CD14-positive monocyte (primary cell): Measurements from ENCODE around the gene DHX40. TPM values are rescaled to one million over a fixed set of nuclear protein-coding genes. Genes with fewer than 3 reads are reported as not detected.

Source experiments
- DNase-seq, 3 donors: peaks; one replicate each; pipeline ENCODE4 v3.0.0-alpha.2; 2011 to 2022
- H2AFZ ChIP-seq: 2 replicates; pipeline ENCODE4 v1.6.0; 2012; ENCODE audit warnings: mild to moderate bottlenecking, low read depth, low read length, inconsistent platforms; ENCODE audit not compliant: insufficient read depth, poor library complexity, severe bottlenecking
- H3K27ac ChIP-seq, 2 donors: 1 replicate in 1 of 2; 2 replicates in 1 of 2; pipeline ENCODE4 v1.5.1; 2012 to 2013; ENCODE audit warnings: low read length in 2 of 2, control low read depth in 1 of 2, inconsistent platforms in 1 of 2, low read depth in 1 of 2, mild to moderate bottlenecking in 1 of 2
- H3K27me3 ChIP-seq, 2 donors: one replicate each; pipeline versions ENCODE4 v1.6.0 to v1.6.1; 2011 to 2013; ENCODE audit warnings: low read length in 2 of 2; ENCODE audit not compliant: control insufficient read depth in 2 of 2, insufficient read depth in 2 of 2
- H3K36me3 ChIP-seq, 2 donors: replicated peaks in 1 of 2; 1 replicate in 1 of 2; 2 replicates in 1 of 2; pipeline versions ENCODE4 v1.5.1 to v1.6.1; 2012 to 2013; ENCODE audit warnings: low read length in 2 of 2, control low read depth in 1 of 2, inconsistent platforms in 1 of 2, mild to moderate bottlenecking in 1 of 2; ENCODE audit not compliant: insufficient read depth in 2 of 2, control insufficient read depth in 1 of 2
- H3K4me1 ChIP-seq, 2 donors: 1 replicate in 1 of 2; 2 replicates in 1 of 2; pipeline versions ENCODE4 v1.5.1 to v1.6.1; 2012 to 2013; ENCODE audit warnings: low read length in 2 of 2, control low read depth in 1 of 2, inconsistent platforms in 1 of 2, mild to moderate bottlenecking in 1 of 2, moderate library complexity in 1 of 2; ENCODE audit not compliant: insufficient read depth in 2 of 2, control insufficient read depth in 1 of 2
- H3K4me2 ChIP-seq: replicated peaks from 2 replicates; pipeline ENCODE3; 2012; ENCODE audit warnings: low read length, moderate library complexity, mild to moderate bottlenecking; ENCODE audit not compliant: poor library complexity, severe bottlenecking; ENCODE audit errors: extremely low read depth
- H3K4me3 ChIP-seq, 3 experiments: fragments of 200-600 bp in 1 of 3; sonication (generic) in 1 of 3; replicated peaks in 1 of 3; 1 replicate in 2 of 3; 2 replicates in 1 of 3; pipeline ENCODE4 v1.5.1; 2011 to 2013; ENCODE audit warnings: low read length in 3 of 3, mild to moderate bottlenecking in 3 of 3, control low read depth in 2 of 3, low read depth in 2 of 3, inconsistent platforms in 1 of 3, moderate library complexity in 1 of 3
- H3K79me2 ChIP-seq: 2 replicates; pipeline ENCODE4 v1.6.0; 2012; ENCODE audit warnings: mild to moderate bottlenecking, control low read depth, inconsistent platforms, low read length, moderate library complexity; ENCODE audit not compliant: insufficient read depth
- H3K9ac ChIP-seq: 2 replicates; pipeline ENCODE4 v1.6.0; 2017; ENCODE audit warnings: low read length, mild to moderate bottlenecking; ENCODE audit not compliant: insufficient read depth, poor library complexity, severe bottlenecking
- H3K9me3 ChIP-seq, 2 donors: replicated peaks in 1 of 2; 1 replicate in 1 of 2; 2 replicates in 1 of 2; pipeline versions ENCODE4 v1.5.1 to v1.6.1; 2012 to 2013; ENCODE audit warnings: low read length in 2 of 2, control low read depth in 1 of 2; ENCODE audit not compliant: control insufficient read depth in 1 of 2, insufficient read depth in 1 of 2
- H4K20me1 ChIP-seq: 2 replicates; pipeline ENCODE4 v1.6.0; 2012; ENCODE audit warnings: mild to moderate bottlenecking, low read length, control low read depth, moderate library complexity; ENCODE audit not compliant: insufficient read depth
- H3K27ac Mint-ChIP-seq, 7 donors: one replicate each; pipeline ENCODE4 v1.8.0; 2020; ENCODE audit warnings: mild to moderate bottlenecking in 7 of 7, mixed read lengths in 7 of 7, moderate library complexity in 6 of 7, inconsistent platforms in 2 of 7
- H3K27me3 Mint-ChIP-seq, 3 donors: one replicate each; pipeline ENCODE4 v1.8.0; 2021 to 2022; ENCODE audit warnings: low read depth in 3 of 3, mild to moderate bottlenecking in 3 of 3, mixed read lengths in 3 of 3, moderate library complexity in 3 of 3, inconsistent platforms in 1 of 3
- H3K36me3 Mint-ChIP-seq, 2 donors: one replicate each; pipeline ENCODE4 v1.8.0; 2020; ENCODE audit warnings: mixed read lengths in 2 of 2, inconsistent platforms in 1 of 2, mild to moderate bottlenecking in 1 of 2
- H3K4me1 Mint-ChIP-seq: one replicate; pipeline ENCODE4 v1.8.0; 2020; ENCODE audit warnings: mild to moderate bottlenecking, mixed read lengths
- H3K4me3 Mint-ChIP-seq, 2 donors: one replicate each; pipeline ENCODE4 v1.8.0; 2020; ENCODE audit warnings: mild to moderate bottlenecking in 2 of 2, mixed read lengths in 2 of 2, moderate library complexity in 1 of 2
- H3K9me3 Mint-ChIP-seq, 7 donors: one replicate each; pipeline ENCODE4 v1.8.0; 2020 to 2022; ENCODE audit warnings: mixed read lengths in 7 of 7, mild to moderate bottlenecking in 6 of 7, moderate library complexity in 6 of 7, inconsistent platforms in 2 of 7
- WGBS: methylation state at CpG from one replicate; pipeline ENCODE4 v1.1.5; 2013; ENCODE audit warnings: missing lambda C conversion rate; ENCODE audit not compliant: insufficient coverage; 5-methylcytosine and 5-hydroxymethylcytosine counted together
- intact Hi-C, 2 donors: fragments of 100-400 bp; cut with micrococcal nuclease; formaldehyde crosslinking; loops; one replicate each; pipeline versions ENCODE4 v1.15.0 to v1.15.1; 2023
- polyA plus RNA-seq, 3 donors: library from polyadenylated mRNA; depleted of rRNA in 1 of 3; unstranded in 2 of 3; stranded (reverse) in 1 of 3; fragments of 300-500 nt in 2 of 3; fragments of >200 nt in 1 of 3; fragmentation: Illumina TruSeq in 2 of 3; gene quantifications; 1 replicate in 2 of 3; 2 replicates in 1 of 3; pipeline ENCODE4 v1.2.3, GENCODE V29; 2012 to 2021
- TF ChIP-seq, protein P1 (sequence below): fragments of 200-600 bp; IDR thresholded peaks from one replicate; pipeline ENCODE4 v1.8.0; 2022; ENCODE audit warnings: antibody characterized with exemption, mild to moderate bottlenecking

The DHX40 gene
- polyA plus RNA-seq, 3 donors, result 12.4 to 22.0 (median 21.0) TPM

DNA sequence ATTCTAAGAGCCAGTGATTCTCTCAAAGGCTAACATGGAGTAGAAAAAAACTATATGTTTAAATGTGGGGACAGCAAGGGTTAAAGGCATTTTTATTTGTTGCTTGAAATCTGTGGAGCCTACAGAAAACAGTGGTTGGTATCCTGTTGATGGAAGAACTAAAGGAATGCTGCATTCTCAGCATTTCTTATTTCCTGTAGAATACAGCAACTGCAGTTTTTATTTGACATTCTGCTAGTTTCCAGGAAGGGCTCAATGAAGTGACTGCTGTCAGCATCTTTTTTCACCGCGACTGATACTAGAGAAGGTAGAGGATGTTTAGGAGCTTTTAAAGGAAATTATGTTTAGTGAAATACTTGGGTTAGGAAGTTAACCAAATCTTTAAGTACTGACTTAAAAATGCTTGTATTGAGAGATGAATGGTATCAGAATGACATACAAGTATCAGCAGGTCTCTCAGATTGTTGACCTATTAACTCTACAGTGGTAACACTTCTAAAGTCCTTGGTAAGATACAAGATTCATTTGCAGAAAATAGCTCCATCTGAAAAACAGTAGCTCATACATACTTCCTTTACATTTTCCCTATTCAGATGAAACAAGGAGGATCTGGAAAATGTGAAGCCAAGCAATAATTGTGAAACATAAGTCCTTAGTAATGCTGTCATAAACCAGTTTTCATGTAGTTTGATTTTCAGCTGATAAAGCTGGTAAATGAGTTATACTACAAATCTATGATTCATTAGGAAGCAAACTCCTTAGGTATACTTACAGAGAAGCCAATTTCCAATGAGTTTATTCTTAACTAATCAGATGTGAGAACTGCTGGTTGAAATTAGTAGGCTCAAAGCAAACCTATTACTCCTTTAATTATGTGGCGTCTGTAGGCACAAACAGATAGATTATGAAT is 69.5 kb downstream of the DHX40 start:
- H3K36me3 ChIP-seq, result peaks cover 0 to 13% of the 10 kb centered on the region in 2 donors
- peaks cover 100% of the 10 kb centered on the region for H3K79me2 ChIP-seq
- H3K9ac ChIP-seq, result no peak overlapping the region
- H4K20me1 ChIP-seq, result peaks cover 100% of the 10 kb centered on the region
- H3K4me3 ChIP-seq, result no peak overlapping the region
- WGBS, result no CpG with 5 or more reads among the region's 3 CpGs
- peak overlapping the region in 1 of 2 donors; percentile 50 for H3K27ac ChIP-seq
- H3K4me1 Mint-ChIP-seq, result peaks cover 49% of the 10 kb centered on the region
- no peak overlapping the region for H3K4me3 Mint-ChIP-seq
- H2AFZ ChIP-seq, result no peak overlapping the region
- H3K4me2 ChIP-seq, result no peak overlapping the region
- H3K27me3 ChIP-seq, result no peaks in the 10 kb centered on the region
- no peak for DNase-seq
- H3K9me3 Mint-ChIP-seq, result no peaks in the 10 kb centered on the region
- peaks cover 5 to 23% of the 10 kb centered on the region in 2 donors for H3K36me3 Mint-ChIP-seq
- intact Hi-C loops, result no loop called here
- H3K27ac Mint-ChIP-seq, result peak overlapping the region in 2 of 7 donors; percentile 26
- H3K4me1 ChIP-seq, result peaks cover 0 to 12% of the 10 kb centered on the region in 2 donors
- TF ChIP-seq, protein P1, sequence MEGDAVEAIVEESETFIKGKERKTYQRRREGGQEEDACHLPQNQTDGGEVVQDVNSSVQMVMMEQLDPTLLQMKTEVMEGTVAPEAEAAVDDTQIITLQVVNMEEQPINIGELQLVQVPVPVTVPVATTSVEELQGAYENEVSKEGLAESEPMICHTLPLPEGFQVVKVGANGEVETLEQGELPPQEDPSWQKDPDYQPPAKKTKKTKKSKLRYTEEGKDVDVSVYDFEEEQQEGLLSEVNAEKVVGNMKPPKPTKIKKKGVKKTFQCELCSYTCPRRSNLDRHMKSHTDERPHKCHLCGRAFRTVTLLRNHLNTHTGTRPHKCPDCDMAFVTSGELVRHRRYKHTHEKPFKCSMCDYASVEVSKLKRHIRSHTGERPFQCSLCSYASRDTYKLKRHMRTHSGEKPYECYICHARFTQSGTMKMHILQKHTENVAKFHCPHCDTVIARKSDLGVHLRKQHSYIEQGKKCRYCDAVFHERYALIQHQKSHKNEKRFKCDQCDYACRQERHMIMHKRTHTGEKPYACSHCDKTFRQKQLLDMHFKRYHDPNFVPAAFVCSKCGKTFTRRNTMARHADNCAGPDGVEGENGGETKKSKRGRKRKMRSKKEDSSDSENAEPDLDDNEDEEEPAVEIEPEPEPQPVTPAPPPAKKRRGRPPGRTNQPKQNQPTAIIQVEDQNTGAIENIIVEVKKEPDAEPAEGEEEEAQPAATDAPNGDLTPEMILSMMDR, result no peak
- H3K27me3 Mint-ChIP-seq, result no peaks in the 10 kb centered on the region
- no peaks in the 10 kb centered on the region for H3K9me3 ChIP-seq

DNA sequence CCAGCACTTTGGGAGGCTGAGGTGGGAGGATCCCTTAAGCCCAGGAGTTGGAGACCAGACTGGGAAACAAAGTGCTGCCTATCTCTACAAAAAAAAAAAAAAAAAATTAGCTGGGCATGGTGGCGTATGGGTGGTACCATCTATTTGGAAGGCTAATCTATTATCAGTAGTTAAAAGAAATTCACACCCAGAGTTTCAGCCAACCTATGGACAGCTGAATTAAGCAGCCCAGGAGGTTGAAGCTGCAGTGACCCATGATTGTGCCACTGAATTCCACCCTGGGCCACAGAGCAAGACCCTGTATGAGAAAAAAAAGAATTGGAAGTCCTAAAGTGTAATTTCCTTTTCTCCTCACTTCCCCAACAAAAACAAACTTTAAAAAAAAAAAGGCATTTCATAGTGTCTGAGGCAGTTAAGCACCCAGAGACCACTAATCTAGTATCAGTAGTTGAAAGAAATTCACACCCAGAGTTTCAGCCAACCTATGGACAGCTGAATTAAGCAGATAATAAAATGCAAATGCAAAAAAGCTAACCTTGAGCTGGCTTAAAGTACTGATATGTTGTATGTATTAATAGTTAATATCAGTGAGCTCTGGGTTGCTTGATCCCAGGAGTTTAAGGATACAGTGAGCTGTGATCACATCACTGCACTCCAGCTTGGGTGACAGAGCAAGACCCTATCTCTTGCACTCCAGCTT is 72.4 kb downstream of the DHX40 start:
- H3K27me3 ChIP-seq, result no peaks in the 10 kb centered on the region
- H4K20me1 ChIP-seq, result peaks cover 100% of the 10 kb centered on the region
- TF ChIP-seq, protein P1, result no peak
- Mint-ChIP-seq H3K4me3 (no peak overlapping the region), H3K4me1 (peaks cover 58% of the 10 kb centered on the region), H3K27ac (peak overlapping the region in 4 of 7 donors; percentile 30 to 72 (median 42)), H3K27me3 (no peaks in the 10 kb centered on the region), H3K9me3 (no peaks in the 10 kb centered on the region), H3K36me3 (peaks cover 2 to 22% of the 10 kb centered on the region in 2 donors)
- H3K36me3 ChIP-seq, result peaks cover 0 to 13% of the 10 kb centered on the region in 2 donors
- H3K9me3 ChIP-seq, result no peaks in the 10 kb centered on the region
- no peak overlapping the region for H3K9ac ChIP-seq
- no CpG with 5 or more reads among the region's 1 CpG for WGBS
- H2AFZ ChIP-seq, result no peak overlapping the region
- no peak overlapping the region for H3K4me3 ChIP-seq
- intact Hi-C loops, result no loop called here
- H3K4me1 ChIP-seq, result peaks cover 18 to 40% of the 10 kb centered on the region in 2 donors
- peak overlapping the region in 1 of 2 donors; percentile 41 for H3K27ac ChIP-seq
- DNase-seq, result no peak
- H3K79me2 ChIP-seq, result peaks cover 100% of the 10 kb centered on the region
- no peak overlapping the region for H3K4me2 ChIP-seq
